HepG2 (cell line): ENCODE results near the gene TAF8. TPM values are rescaled to one million over a fixed set of nuclear protein-coding genes. Genes with fewer than 3 reads are reported as not detected.

Source experiments
- CREB3 ChIP-seq: sonication (generic); formaldehyde crosslinking; IDR thresholded peaks from 2 replicates; pipeline ENCODE4 v1.5.0; 2020; ENCODE audit warnings: missing genetic modification reagents
- FOXA1 ChIP-seq, 2 experiments: fragments of 450-650 bp in 1 of 2; sonication (generic) in 1 of 2; formaldehyde crosslinking in 1 of 2; IDR thresholded peaks; 2 replicates each; pipeline versions ENCODE4 v1.4.0 to v1.6.1; 2016 to 2020; ENCODE audit warnings: missing genetic modification reagents in 1 of 2
- HNRNPL ChIP-seq: fragments of 200-400 bp; formaldehyde crosslinking; IDR thresholded peaks from 2 replicates; pipeline ENCODE4 v1.6.1; 2017; ENCODE audit warnings: mild to moderate bottlenecking, low read depth, low read length
- KDM2A ChIP-seq: sonication (generic); formaldehyde crosslinking; IDR thresholded peaks from 2 replicates; pipeline ENCODE4 v1.4.0; 2020; ENCODE audit warnings: low read depth, missing genetic modification reagents, borderline replicate concordance
- MLX ChIP-seq: IDR thresholded peaks from 2 replicates; pipeline ENCODE4 v1.6.1; 2016
- MYC ChIP-seq: sonication (generic); formaldehyde crosslinking; IDR thresholded peaks from 2 replicates; pipeline ENCODE4 v1.9.0; 2021; ENCODE audit warnings: missing genetic modification reagents, borderline replicate concordance
- SOX13 ChIP-seq, 3 experiments: fragments of 450-650 bp in 1 of 3; sonication (generic) in 1 of 3; formaldehyde crosslinking in 1 of 3; IDR thresholded peaks in 2 of 3; conservative IDR thresholded peaks in 1 of 3; 2 replicates each; pipeline versions ENCODE4 v1.5.0 to v1.6.1; 2016 to 2020; ENCODE audit warnings: antibody characterized with exemption in 1 of 3, mild to moderate bottlenecking in 1 of 3, missing compliant biosample characterization in 1 of 3, missing genetic modification reagents in 1 of 3, moderate library complexity in 1 of 3
- ZBTB42 ChIP-seq: sonication (generic); formaldehyde crosslinking; IDR thresholded peaks from 2 replicates; pipeline ENCODE4 v1.5.0; 2020; ENCODE audit warnings: mild to moderate bottlenecking, missing genetic modification reagents
- ZNF121 ChIP-seq: sonication (generic); formaldehyde crosslinking; IDR thresholded peaks from 2 replicates; pipeline ENCODE4 v1.5.0; 2020; ENCODE audit warnings: mild to moderate bottlenecking, missing genetic modification reagents
- ZNF296 ChIP-seq: sonication (generic); formaldehyde crosslinking; conservative IDR thresholded peaks from 2 replicates; pipeline ENCODE4 v1.5.0; 2020; ENCODE audit warnings: mild to moderate bottlenecking, missing genetic modification reagents
- ZNF569 ChIP-seq: sonication (generic); formaldehyde crosslinking; IDR thresholded peaks from 2 replicates; pipeline ENCODE4 v1.5.0; 2020; ENCODE audit warnings: mild to moderate bottlenecking, missing genetic modification reagents, moderate library complexity, borderline replicate concordance
- ZNF652 ChIP-seq: IDR thresholded peaks from 2 replicates; pipeline ENCODE4 v1.6.1; 2016; ENCODE audit warnings: low read depth, borderline replicate concordance
- ZNF775 ChIP-seq: sonication (generic); formaldehyde crosslinking; IDR thresholded peaks from 2 replicates; pipeline ENCODE4 v1.4.0; 2020; ENCODE audit warnings: missing genetic modification reagents, mild to moderate bottlenecking, moderate library complexity, borderline replicate concordance
- ZNF777 ChIP-seq: sonication (generic); formaldehyde crosslinking; IDR thresholded peaks from 2 replicates; pipeline ENCODE4 v1.4.0; 2020; ENCODE audit warnings: missing genetic modification reagents
- ZSCAN30 ChIP-seq: sonication (generic); formaldehyde crosslinking; IDR thresholded peaks from 2 replicates; pipeline ENCODE4 v1.5.0; 2020; ENCODE audit warnings: mild to moderate bottlenecking, missing genetic modification reagents
- polyA plus RNA-seq, 8 experiments: library from polyadenylated mRNA; depleted of rRNA in 3 of 8; stranded (reverse) in 7 of 8; unstranded in 1 of 8; fragments of >200 nt; fragmentation: Illumina TruSeq in 4 of 8; extraction: Trizol in 4 of 8; gene quantifications; 2 replicates each; pipeline versions ENCODE4 v1.2.1 to v1.2.3, GENCODE V29; 2011 to 2016; ENCODE audit warnings: low read depth in 4 of 8, missing spikeins in 1 of 8, mixed read lengths in 1 of 8; ENCODE audit not compliant: insufficient read depth in 1 of 8
- total RNA-seq, 5 experiments: library from RNA; depleted of rRNA; stranded (reverse); fragments of >200 nt; fragmentation: Illumina TruSeq; extraction: Trizol; gene quantifications; 2 replicates each; pipeline ENCODE4 v1.2.3, GENCODE V29; 2016; ENCODE audit warnings: low read depth in 1 of 5
- TF ChIP-seq, protein P1 (sequence below): IDR thresholded peaks from 2 replicates; pipeline ENCODE4 v1.4.0; 2020; ENCODE audit warnings: mild to moderate bottlenecking, missing genetic modification reagents
- TF ChIP-seq, protein P2 (sequence below): sonication (generic); formaldehyde crosslinking; conservative IDR thresholded peaks from 2 replicates; pipeline ENCODE4 v1.4.0; 2020; ENCODE audit warnings: mild to moderate bottlenecking, missing genetic modification reagents, moderate library complexity

The TAF8 gene
- total and polyA plus RNA-seq, 2 of the 13 experiments (the other 11 are each of a cell fraction or from before 2014, with no cell fraction given) = 25.2 to 25.8 TPM

- TF ChIP-seq, protein P1, sequence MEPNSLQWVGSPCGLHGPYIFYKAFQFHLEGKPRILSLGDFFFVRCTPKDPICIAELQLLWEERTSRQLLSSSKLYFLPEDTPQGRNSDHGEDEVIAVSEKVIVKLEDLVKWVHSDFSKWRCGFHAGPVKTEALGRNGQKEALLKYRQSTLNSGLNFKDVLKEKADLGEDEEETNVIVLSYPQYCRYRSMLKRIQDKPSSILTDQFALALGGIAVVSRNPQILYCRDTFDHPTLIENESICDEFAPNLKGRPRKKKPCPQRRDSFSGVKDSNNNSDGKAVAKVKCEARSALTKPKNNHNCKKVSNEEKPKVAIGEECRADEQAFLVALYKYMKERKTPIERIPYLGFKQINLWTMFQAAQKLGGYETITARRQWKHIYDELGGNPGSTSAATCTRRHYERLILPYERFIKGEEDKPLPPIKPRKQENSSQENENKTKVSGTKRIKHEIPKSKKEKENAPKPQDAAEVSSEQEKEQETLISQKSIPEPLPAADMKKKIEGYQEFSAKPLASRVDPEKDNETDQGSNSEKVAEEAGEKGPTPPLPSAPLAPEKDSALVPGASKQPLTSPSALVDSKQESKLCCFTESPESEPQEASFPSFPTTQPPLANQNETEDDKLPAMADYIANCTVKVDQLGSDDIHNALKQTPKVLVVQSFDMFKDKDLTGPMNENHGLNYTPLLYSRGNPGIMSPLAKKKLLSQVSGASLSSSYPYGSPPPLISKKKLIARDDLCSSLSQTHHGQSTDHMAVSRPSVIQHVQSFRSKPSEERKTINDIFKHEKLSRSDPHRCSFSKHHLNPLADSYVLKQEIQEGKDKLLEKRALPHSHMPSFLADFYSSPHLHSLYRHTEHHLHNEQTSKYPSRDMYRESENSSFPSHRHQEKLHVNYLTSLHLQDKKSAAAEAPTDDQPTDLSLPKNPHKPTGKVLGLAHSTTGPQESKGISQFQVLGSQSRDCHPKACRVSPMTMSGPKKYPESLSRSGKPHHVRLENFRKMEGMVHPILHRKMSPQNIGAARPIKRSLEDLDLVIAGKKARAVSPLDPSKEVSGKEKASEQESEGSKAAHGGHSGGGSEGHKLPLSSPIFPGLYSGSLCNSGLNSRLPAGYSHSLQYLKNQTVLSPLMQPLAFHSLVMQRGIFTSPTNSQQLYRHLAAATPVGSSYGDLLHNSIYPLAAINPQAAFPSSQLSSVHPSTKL (CRISPR knock-in tag) = 0 out of 2 replicates have a peak, but pooled peaks have one; percentile 11
- TF ChIP-seq ZNF569 (CRISPR knock-in tag) = no peak
- TF ChIP-seq ZNF121 = 0 out of 2 replicates have a peak, but pooled peaks have one; percentile 29
- no peak for TF ChIP-seq CREB3
- TF ChIP-seq, protein P2, sequence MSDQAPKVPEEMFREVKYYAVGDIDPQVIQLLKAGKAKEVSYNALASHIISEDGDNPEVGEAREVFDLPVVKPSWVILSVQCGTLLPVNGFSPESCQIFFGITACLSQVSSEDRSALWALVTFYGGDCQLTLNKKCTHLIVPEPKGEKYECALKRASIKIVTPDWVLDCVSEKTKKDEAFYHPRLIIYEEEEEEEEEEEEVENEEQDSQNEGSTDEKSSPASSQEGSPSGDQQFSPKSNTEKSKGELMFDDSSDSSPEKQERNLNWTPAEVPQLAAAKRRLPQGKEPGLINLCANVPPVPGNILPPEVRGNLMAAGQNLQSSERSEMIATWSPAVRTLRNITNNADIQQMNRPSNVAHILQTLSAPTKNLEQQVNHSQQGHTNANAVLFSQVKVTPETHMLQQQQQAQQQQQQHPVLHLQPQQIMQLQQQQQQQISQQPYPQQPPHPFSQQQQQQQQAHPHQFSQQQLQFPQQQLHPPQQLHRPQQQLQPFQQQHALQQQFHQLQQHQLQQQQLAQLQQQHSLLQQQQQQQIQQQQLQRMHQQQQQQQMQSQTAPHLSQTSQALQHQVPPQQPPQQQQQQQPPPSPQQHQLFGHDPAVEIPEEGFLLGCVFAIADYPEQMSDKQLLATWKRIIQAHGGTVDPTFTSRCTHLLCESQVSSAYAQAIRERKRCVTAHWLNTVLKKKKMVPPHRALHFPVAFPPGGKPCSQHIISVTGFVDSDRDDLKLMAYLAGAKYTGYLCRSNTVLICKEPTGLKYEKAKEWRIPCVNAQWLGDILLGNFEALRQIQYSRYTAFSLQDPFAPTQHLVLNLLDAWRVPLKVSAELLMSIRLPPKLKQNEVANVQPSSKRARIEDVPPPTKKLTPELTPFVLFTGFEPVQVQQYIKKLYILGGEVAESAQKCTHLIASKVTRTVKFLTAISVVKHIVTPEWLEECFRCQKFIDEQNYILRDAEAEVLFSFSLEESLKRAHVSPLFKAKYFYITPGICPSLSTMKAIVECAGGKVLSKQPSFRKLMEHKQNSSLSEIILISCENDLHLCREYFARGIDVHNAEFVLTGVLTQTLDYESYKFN (CRISPR knock-in tag) = no peak
- no peak for TF ChIP-seq MLX (CRISPR knock-in tag)
- no peak for TF ChIP-seq ZNF775
- no peak for TF ChIP-seq ZNF777 (CRISPR knock-in tag)
- TF ChIP-seq MYC = no peak
- no peak for TF ChIP-seq SOX13 (IDR thresholded peaks at IDR 0.05)
- TF ChIP-seq SOX13 (CRISPR knock-in tag; conservative IDR thresholded peaks at IDR 0.05 in 1 of 2, IDR thresholded peaks at IDR 0.05 in 1 of 2) = 0 out of 4 replicates have a peak, but pooled peaks of 1 of the 2 experiments have one; percentile 14
- TF ChIP-seq ZNF652 (CRISPR knock-in tag) = no peak
- TF ChIP-seq ZBTB42 (CRISPR knock-in tag) = no peak
- peak; percentile 23; the same call in 1 of the 2 replicates for TF ChIP-seq KDM2A (CRISPR knock-in tag)
- TF ChIP-seq ZSCAN30 (CRISPR knock-in tag) = no peak
- no peak for TF ChIP-seq HNRNPL
- TF ChIP-seq FOXA1 (IDR thresholded peaks at IDR 0.05) = no peak
- TF ChIP-seq FOXA1 (CRISPR knock-in tag; IDR thresholded peaks at IDR 0.05) = peak; percentile 35; the same call in 1 of the 2 replicates
- no peak for TF ChIP-seq ZNF296 (CRISPR knock-in tag)
Observed at GRCh38 chr6:42101186-42101657, 50.9 kb downstream of the TAF8 start (continued).
